Cardiac fibroblast (primary cell): ENCODE data around the gene ZNF212.

Experiments used
- DNase-seq, 2 donors: peaks; one replicate each; pipeline versions ENCODE4 v3.0.0 to v3.0.0-alpha.2; 2010; ENCODE audit warnings: low read depth in 2 of 2
- H3K4me3 ChIP-seq, 2 donors: replicated peaks in 1 of 2; 1 replicate in 1 of 2; 2 replicates in 1 of 2; pipeline ENCODE4 v1.5.1; 2011; ENCODE audit warnings: low read depth in 2 of 2, low read length in 2 of 2, mild to moderate bottlenecking in 2 of 2, moderate library complexity in 1 of 2
- TF ChIP-seq, protein P1 (sequence below): IDR thresholded peaks from one replicate; pipeline ENCODE4 v1.5.1; 2011; ENCODE audit warnings: low read depth, mild to moderate bottlenecking, low read length, inconsistent platforms

Gene ZNF212

DNA sequence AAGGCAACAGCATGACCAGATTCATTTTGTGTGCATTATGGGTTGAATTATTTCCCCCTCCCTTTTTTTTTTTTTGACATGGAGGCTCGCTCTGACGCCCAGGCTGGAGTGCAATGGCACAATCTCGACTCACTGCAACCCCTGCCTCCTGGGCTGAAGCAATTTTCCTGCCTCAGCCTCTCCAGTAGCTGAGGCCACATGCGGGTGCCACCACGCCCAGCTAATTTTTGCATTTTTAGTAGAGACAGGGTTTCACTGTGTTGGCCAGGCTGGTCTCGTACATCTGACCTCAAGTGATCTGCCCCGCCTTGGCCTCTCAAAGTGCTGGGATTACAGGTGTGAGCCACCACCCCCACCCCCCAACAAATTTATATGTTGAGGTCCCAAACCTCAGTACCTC lies 64.6 kb downstream of the ZNF212 start:
- TF ChIP-seq, protein P1, sequence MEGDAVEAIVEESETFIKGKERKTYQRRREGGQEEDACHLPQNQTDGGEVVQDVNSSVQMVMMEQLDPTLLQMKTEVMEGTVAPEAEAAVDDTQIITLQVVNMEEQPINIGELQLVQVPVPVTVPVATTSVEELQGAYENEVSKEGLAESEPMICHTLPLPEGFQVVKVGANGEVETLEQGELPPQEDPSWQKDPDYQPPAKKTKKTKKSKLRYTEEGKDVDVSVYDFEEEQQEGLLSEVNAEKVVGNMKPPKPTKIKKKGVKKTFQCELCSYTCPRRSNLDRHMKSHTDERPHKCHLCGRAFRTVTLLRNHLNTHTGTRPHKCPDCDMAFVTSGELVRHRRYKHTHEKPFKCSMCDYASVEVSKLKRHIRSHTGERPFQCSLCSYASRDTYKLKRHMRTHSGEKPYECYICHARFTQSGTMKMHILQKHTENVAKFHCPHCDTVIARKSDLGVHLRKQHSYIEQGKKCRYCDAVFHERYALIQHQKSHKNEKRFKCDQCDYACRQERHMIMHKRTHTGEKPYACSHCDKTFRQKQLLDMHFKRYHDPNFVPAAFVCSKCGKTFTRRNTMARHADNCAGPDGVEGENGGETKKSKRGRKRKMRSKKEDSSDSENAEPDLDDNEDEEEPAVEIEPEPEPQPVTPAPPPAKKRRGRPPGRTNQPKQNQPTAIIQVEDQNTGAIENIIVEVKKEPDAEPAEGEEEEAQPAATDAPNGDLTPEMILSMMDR: no peak
- H3K4me3 ChIP-seq: no peak overlapping the region
- DNase-seq: no peak
